Endothelial cell of umbilical vein (primary cell): Measurements from ENCODE around the gene PALD1. TPM values are rescaled to one million over a fixed set of nuclear protein-coding genes. Genes with fewer than 3 reads are reported as not detected.
A peak's percentile ranks its signal among the peaks of the same experiment; 100 is the strongest.

Experiments used
- BruUV-seq: library from RNA; stranded (reverse); fragments of 400-500 nt; replicated peaks from 2 replicates; lab custom pipeline; 2021; lab: Mats Ljungman, UMichigan
- CTCF ChIA-PET: fragments of 300-600, 350-600 bp; sonication (Branson Sonifier 250); formaldehyde crosslinking; loops from one replicate; lab custom pipeline; 2021; ENCODE audit warnings: antibody characterized with exemption, inconsistent platforms; lab: Charles Lee
- POLR2A ChIA-PET: fragments of 300-600, 350-600 bp; sonication (Branson Sonifier 250); formaldehyde crosslinking; loops from one replicate; lab custom pipeline; 2021; ENCODE audit warnings: antibody characterized with exemption, inconsistent platforms; lab: Charles Lee
- DNase-seq: peaks from one replicate; pipeline ENCODE4 v3.0.0-alpha.2; 2011; ENCODE audit warnings: low read depth, low spot score
- FAIRE-seq: peaks from 2 replicates; lab custom pipeline; 2011; peaks lifted over from hg19 to GRCh38; lab: Jason Lieb, UNC
- H2AFZ ChIP-seq: 2 replicates; pipeline ENCODE4 v1.6.0; 2012; ENCODE audit warnings: low read depth, low read length, control low read depth, inconsistent platforms
- H3K27ac ChIP-seq: 2 replicates; pipeline ENCODE4 v1.5.1; 2011; ENCODE audit warnings: low read depth, mild to moderate bottlenecking, control low read depth, low read length, moderate library complexity; ENCODE audit not compliant: insufficient read depth
- H3K27me3 ChIP-seq, 2 experiments: 2 replicates each; pipeline versions ENCODE4 v1.6.0 to v1.6.1; 2011; ENCODE audit warnings: low read length in 2 of 2, mixed read lengths in 1 of 2; ENCODE audit not compliant: control insufficient read depth in 2 of 2, insufficient read depth in 2 of 2
- H3K36me3 ChIP-seq, 2 experiments: 2 replicates in 1 of 2; 3 replicates in 1 of 2; pipeline ENCODE4 v1.5.1; 2011; ENCODE audit warnings: low read length in 2 of 2, mild to moderate bottlenecking in 1 of 2, moderate library complexity in 1 of 2; ENCODE audit not compliant: control insufficient read depth in 2 of 2, insufficient read depth in 2 of 2; ENCODE audit errors: extremely low read depth in 1 of 2
- H3K4me1 ChIP-seq: 3 replicates; pipeline ENCODE4 v1.5.1; 2011; ENCODE audit warnings: mild to moderate bottlenecking, low read length; ENCODE audit not compliant: control insufficient read depth, insufficient read depth; ENCODE audit errors: extremely low read depth
- H3K4me2 ChIP-seq: 2 replicates; pipeline ENCODE4 v1.6.1; 2011; ENCODE audit warnings: low read length, control low read depth, mixed read lengths; ENCODE audit not compliant: insufficient read depth
- H3K4me3 ChIP-seq, 3 experiments: fragments of 200-600 bp in 1 of 3; sonication (generic), shearing (Covaris generic) in 1 of 3; replicated peaks in 1 of 3; 2 replicates each; pipeline ENCODE4 v1.5.1; 2011 to 2016; ENCODE audit warnings: control low read depth in 3 of 3, low read length in 3 of 3, mild to moderate bottlenecking in 2 of 3, inconsistent platforms in 1 of 3, low read depth in 1 of 3, moderate library complexity in 1 of 3; ENCODE audit not compliant: insufficient read depth in 1 of 3
- H3K79me2 ChIP-seq: 2 replicates; pipeline ENCODE4 v1.6.0; 2012; ENCODE audit warnings: low read length, inconsistent platforms; ENCODE audit not compliant: control insufficient read depth, insufficient read depth
- H3K9ac ChIP-seq: replicated peaks from 2 replicates; pipeline ENCODE3; 2011; ENCODE audit warnings: low read length, control low read depth; ENCODE audit not compliant: insufficient read depth; ENCODE audit errors: extremely low read depth
- H3K9me1 ChIP-seq: replicated peaks from 3 replicates; pipeline ENCODE4 v1.6.0; 2011; ENCODE audit warnings: mild to moderate bottlenecking, low read length; ENCODE audit not compliant: control insufficient read depth, insufficient read depth; ENCODE audit errors: extremely low read depth
- H3K9me3 ChIP-seq: replicated peaks from 2 replicates; pipeline ENCODE4 v1.5.1; 2012; ENCODE audit warnings: low read length, inconsistent platforms; ENCODE audit not compliant: control insufficient read depth, insufficient read depth
- H4K20me1 ChIP-seq: replicated peaks from 2 replicates; pipeline ENCODE3; 2011; ENCODE audit warnings: mild to moderate bottlenecking, low read length; ENCODE audit not compliant: control insufficient read depth, insufficient read depth; ENCODE audit errors: extremely low read depth
- EZH2 ChIP-seq: IDR thresholded peaks from 2 replicates; pipeline ENCODE4 v1.6.1; 2012; ENCODE audit warnings: borderline replicate concordance, low read depth, mild to moderate bottlenecking, moderate library complexity, low read length, inconsistent platforms; ENCODE audit not compliant: severe bottlenecking
- FOS ChIP-seq: IDR thresholded peaks from 2 replicates; pipeline ENCODE4 v1.6.1; 2011; ENCODE audit warnings: mild to moderate bottlenecking, low read length, moderate library complexity, borderline replicate concordance; ENCODE audit not compliant: insufficient read depth
- GATA2 ChIP-seq: IDR thresholded peaks from 2 replicates; pipeline ENCODE4 v1.7.0; 2011; ENCODE audit warnings: low read depth, mild to moderate bottlenecking, moderate library complexity, mixed read lengths, low read length; ENCODE audit not compliant: insufficient read length, insufficient read depth
- JUN ChIP-seq: IDR thresholded peaks from 2 replicates; pipeline ENCODE4 v1.6.1; 2011; ENCODE audit warnings: borderline replicate concordance, low read depth; ENCODE audit not compliant: insufficient read length, insufficient read depth
- MYC ChIP-seq: IDR thresholded peaks from one replicate; pipeline ENCODE4 v1.6.1; 2011; ENCODE audit warnings: mild to moderate bottlenecking, low read depth, low read length
- POLR2A ChIP-seq: IDR thresholded peaks from 2 replicates; pipeline ENCODE4 v1.6.1; 2012; ENCODE audit warnings: low read depth, mild to moderate bottlenecking, control low read depth, low read length
- POLR2AphosphoS5 ChIP-seq: IDR thresholded peaks from 2 replicates; pipeline ENCODE4 v1.6.1; 2012; ENCODE audit warnings: low read depth, mild to moderate bottlenecking, control low read depth, low read length, moderate library complexity; ENCODE audit not compliant: insufficient read depth
- dilution Hi-C: fragments of 300-500 bp; cut with MboI; formaldehyde crosslinking; loops from one replicate; pipeline ENCODE4 v1.15.0; 2019; ENCODE audit warnings: low sequenced_read_pairs; ENCODE audit not compliant: extremely low pct_ligation_motif_present
- intact Hi-C: fragments of 100-400 bp; cut with micrococcal nuclease; formaldehyde crosslinking; loops from one replicate; pipeline ENCODE4 v1.10.0; 2022
- polyA plus RNA-seq, 4 experiments: library from polyadenylated mRNA; depleted of rRNA in 3 of 4; stranded (reverse) in 3 of 4; unstranded in 1 of 4; fragments of >200 nt; gene quantifications; 2 replicates each; pipeline versions ENCODE4 v1.2.1 to v1.2.3, GENCODE V29; 2011 to 2012; ENCODE audit warnings: missing spikeins in 1 of 4
- total RNA-seq: library from RNA; stranded (reverse); gene quantifications from 2 replicates; pipeline ENCODE4 v1.2.3, GENCODE V29; 2021
- TF ChIP-seq, protein P1 (sequence below), 2 donors: IDR thresholded peaks; 1 replicate in 1 of 2; 2 replicates in 1 of 2; pipeline ENCODE4 v1.5.1; 2011; ENCODE audit warnings: low read length in 2 of 2, mild to moderate bottlenecking in 2 of 2, moderate library complexity in 2 of 2, control low read depth in 1 of 2, inconsistent platforms in 1 of 2, low read depth in 1 of 2; ENCODE audit not compliant: insufficient read depth in 1 of 2; ENCODE audit errors: extremely low read depth in 1 of 2
- TF ChIP-seq, protein P2 (sequence below): IDR thresholded peaks from 2 replicates; pipeline ENCODE4 v1.6.1; 2011; ENCODE audit not compliant: insufficient read depth, insufficient read length

Gene PALD1
- total and polyA plus RNA-seq, 2 donors (not counting 3 experiments of a cell fraction or from before 2014, with no cell fraction given): 16.6 to 73.3 TPM

- TF ChIP-seq, protein P1, sequence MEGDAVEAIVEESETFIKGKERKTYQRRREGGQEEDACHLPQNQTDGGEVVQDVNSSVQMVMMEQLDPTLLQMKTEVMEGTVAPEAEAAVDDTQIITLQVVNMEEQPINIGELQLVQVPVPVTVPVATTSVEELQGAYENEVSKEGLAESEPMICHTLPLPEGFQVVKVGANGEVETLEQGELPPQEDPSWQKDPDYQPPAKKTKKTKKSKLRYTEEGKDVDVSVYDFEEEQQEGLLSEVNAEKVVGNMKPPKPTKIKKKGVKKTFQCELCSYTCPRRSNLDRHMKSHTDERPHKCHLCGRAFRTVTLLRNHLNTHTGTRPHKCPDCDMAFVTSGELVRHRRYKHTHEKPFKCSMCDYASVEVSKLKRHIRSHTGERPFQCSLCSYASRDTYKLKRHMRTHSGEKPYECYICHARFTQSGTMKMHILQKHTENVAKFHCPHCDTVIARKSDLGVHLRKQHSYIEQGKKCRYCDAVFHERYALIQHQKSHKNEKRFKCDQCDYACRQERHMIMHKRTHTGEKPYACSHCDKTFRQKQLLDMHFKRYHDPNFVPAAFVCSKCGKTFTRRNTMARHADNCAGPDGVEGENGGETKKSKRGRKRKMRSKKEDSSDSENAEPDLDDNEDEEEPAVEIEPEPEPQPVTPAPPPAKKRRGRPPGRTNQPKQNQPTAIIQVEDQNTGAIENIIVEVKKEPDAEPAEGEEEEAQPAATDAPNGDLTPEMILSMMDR (IDR thresholded peaks at IDR 0.05; ENCODE audit: extremely low read depth in 1 of 2, insufficient read depth in 1 of 2, low read depth in 1 of 2, low read length in 2 of 2): no peak
- TF ChIP-seq POLR2AphosphoS5 (no peak), POLR2A (no peak), FOS (no peak), GATA2 (no peak), EZH2 (no peak), JUN (no peak), MYC (no peak)
- TF ChIP-seq, protein P2, sequence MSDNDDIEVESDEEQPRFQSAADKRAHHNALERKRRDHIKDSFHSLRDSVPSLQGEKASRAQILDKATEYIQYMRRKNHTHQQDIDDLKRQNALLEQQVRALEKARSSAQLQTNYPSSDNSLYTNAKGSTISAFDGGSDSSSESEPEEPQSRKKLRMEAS: no peak
- H4K20me1 ChIP-seq: no peaks in the 10 kb centered on the region
- no peaks in the 10 kb centered on the region for H3K9me1 ChIP-seq
- DNase-seq: no peak
- H3K4me2 ChIP-seq: peak overlapping the region; percentile 74
- intact Hi-C loops: loop anchor here (2.0 kb wide), 2 partner anchors 21 to 75 kb away; partner anchors contain the start of gene EIF4EBP2
- no peak overlapping the region for H3K27ac ChIP-seq
- POLR2A ChIA-PET: no interaction called here
- peaks cover 3% of the 10 kb centered on the region for H3K79me2 ChIP-seq
- H3K36me3 ChIP-seq: no peaks in the 10 kb centered on the region
- H3K4me1 ChIP-seq: peaks cover 44% of the 10 kb centered on the region
- peak; percentile 76 for FAIRE-seq
- dilution Hi-C loops: no loop called here
- peaks cover 0 to 2% of the 10 kb centered on the region in 2 experiments for H3K27me3 ChIP-seq
- peak overlapping the region in 2 of 3 experiments; percentile 35 to 71 for H3K4me3 ChIP-seq
- H2AFZ ChIP-seq: no peak overlapping the region
- no peaks in the 10 kb centered on the region for H3K9me3 ChIP-seq
- TSS peak; percentile 75 for BruUV-seq
- no peak overlapping the region for H3K9ac ChIP-seq
- CTCF ChIA-PET: interaction anchor here (1.0 kb wide), 1 partner anchor 19 kb away, joined by 6 read pairs; no protein-coding TSS in a partner anchor
These were observed 1.2 kb downstream of the PALD1 start for GRCh38 chr10:70479626-70480238.
